ENCODE data around the gene RAD51B.

- TF ChIP-seq CTCF (IDR thresholded peaks at IDR 0.05; ENCODE audit: insufficient read depth, low read length), result no peak
- TF ChIP-seq SPI1 (IDR thresholded peaks at IDR 0.05; ENCODE audit: borderline replicate concordance, low read depth), result no peak
- TF ChIP-seq POLR2AphosphoS5 (IDR thresholded peaks at IDR 0.05; ENCODE audit: low read depth), result no peak
- no peak for TF ChIP-seq REST (IDR thresholded peaks at IDR 0.05; ENCODE audit: insufficient replicate concordance, low read depth)
Measured at GRCh38 chr14:68373124-68373646, 553.6 kb downstream of the RAD51B start.

Data from HL-60 (cell line).